ENCODE results near the gene ANKRD7.

ANKRD7 gene

GRCh38 chr7:118281196-118281595, 56.7 kb downstream of the ANKRD7 start:
- peaks cover 76% of the 10 kb centered on the region for H3K27me3 Mint-ChIP-seq
- H3K27ac Mint-ChIP-seq, result no peak overlapping the region
- H3K4me3 Mint-ChIP-seq, result no peak overlapping the region

GRCh38 chr7:118285358-118285757, 60.9 kb downstream of the ANKRD7 start:
- Mint-ChIP-seq H3K4me1 (peaks cover 35% of the 10 kb centered on the region), H3K27me3 (peaks cover 76% of the 10 kb centered on the region), H3K9me3 (peaks cover 12 to 16% of the 10 kb centered on the region in 2 donors), H3K4me3 (no peak overlapping the region), H3K27ac (no peak overlapping the region)
- DNase-seq, result no peak
- no peak for ATAC-seq

More at GRCh38 chr7:118281196-118281595, 56.7 kb downstream of the ANKRD7 start:
- H3K9me3 Mint-ChIP-seq, result no peaks in the 10 kb centered on the region
- no peak for ATAC-seq
- DNase-seq, result no peak
- H3K4me1 Mint-ChIP-seq, result no peaks in the 10 kb centered on the region

GRCh38 chr7:118286131-118286530, 61.6 kb downstream of the ANKRD7 start:
- peaks cover 16 to 18% of the 10 kb centered on the region in 2 donors for H3K9me3 Mint-ChIP-seq
- H3K4me1 Mint-ChIP-seq, result peaks cover 35% of the 10 kb centered on the region
- DNase-seq (no peak), ATAC-seq (no peak)
- H3K27ac Mint-ChIP-seq, result no peak overlapping the region
- no peak overlapping the region for H3K4me3 Mint-ChIP-seq
- H3K27me3 Mint-ChIP-seq, result peaks cover 76% of the 10 kb centered on the region

GRCh38 chr7:118288098-118288497, 63.6 kb downstream of the ANKRD7 start:
- peaks cover 35% of the 10 kb centered on the region for H3K4me1 Mint-ChIP-seq
- DNase-seq (no peak), ATAC-seq (peak; percentile 64)
- H3K4me3 Mint-ChIP-seq, result peak overlapping the region; percentile 32 to 47
- peak overlapping the region in 1 of 2 donors; percentile 74 for H3K27ac Mint-ChIP-seq
- H3K9me3 Mint-ChIP-seq, result peaks cover 22 to 27% of the 10 kb centered on the region in 2 donors
- H3K27me3 Mint-ChIP-seq, result peaks cover 77% of the 10 kb centered on the region

- Mint-ChIP-seq H3K9me3 (peaks cover 22 to 27% of the 10 kb centered on the region in 2 donors), H3K4me1 (peaks cover 35% of the 10 kb centered on the region), H3K27ac (no peak overlapping the region), H3K27me3 (peaks cover 82% of the 10 kb centered on the region), H3K4me3 (no peak overlapping the region)
- peak; percentile 90 for ATAC-seq
- DNase-seq, result peak in 1 of 2 donors; percentile 31
Measured at GRCh38 chr7:118289476-118289875, 65.0 kb downstream of the ANKRD7 start.
